ENCODE measurements around the gene ITGA5. TPM values are rescaled to one million over a fixed set of nuclear protein-coding genes. Genes with fewer than 3 reads are reported as not detected.

Gene ITGA5
- total RNA-seq, 2 donors from 2014 or later, result 7.8 to 120 TPM

GRCh38 chr12:54387114-54387467, 32.0 kb downstream of the ITGA5 start:
- TF ChIP-seq CTCF (IDR thresholded peaks at IDR 0.05), result no peak
- H3K9ac ChIP-seq (ENCODE audit: low read depth in 2 of 2, low read length in 2 of 2), result no peak overlapping the region
- no peak overlapping the region for H3K27ac ChIP-seq
- H3K27me3 ChIP-seq, result no peaks in the 10 kb centered on the region
- intact Hi-C loops (cut with DNase I), result no loop called here
- H3K9me3 ChIP-seq, result no peaks in the 10 kb centered on the region
- no peaks in the 10 kb centered on the region for H3K36me3 ChIP-seq
- no peaks in the 10 kb centered on the region for H3K4me1 ChIP-seq
- H3K4me3 ChIP-seq, result no peak overlapping the region
- no peak for DNase-seq

- Histone ChIP-seq H3K36me3 (no peaks in the 10 kb centered on the region), H3K9me3 (no peaks in the 10 kb centered on the region), H3K27ac (no peak overlapping the region), H3K4me1 (no peaks in the 10 kb centered on the region), H3K4me3 (no peak overlapping the region), H3K9ac (ENCODE audit: low read depth in 2 of 2, low read length in 2 of 2) (no peak overlapping the region), H3K27me3 (no peaks in the 10 kb centered on the region)
- no peak for TF ChIP-seq CTCF (IDR thresholded peaks at IDR 0.05)
- no peak for DNase-seq
- intact Hi-C loops (cut with DNase I), result no loop called here
Observed at GRCh38 chr12:54386403-54387113, 32.5 kb downstream of the ITGA5 start.

- no peak for TF ChIP-seq CTCF (IDR thresholded peaks at IDR 0.05)
- Histone ChIP-seq H3K4me1 (no peaks in the 10 kb centered on the region), H3K9me3 (no peaks in the 10 kb centered on the region), H3K27me3 (no peaks in the 10 kb centered on the region), H3K27ac (peak overlapping the region; percentile 49), H3K36me3 (no peaks in the 10 kb centered on the region), H3K9ac (ENCODE audit: low read depth in 2 of 2, low read length in 2 of 2) (peak overlapping the region in 1 of 2 donors; percentile 47), H3K4me3 (no peak overlapping the region)
- intact Hi-C loops (cut with DNase I), result no loop called here
- DNase-seq, result no peak
Observed at GRCh38 chr12:54385251-54385914, 33.7 kb downstream of the ITGA5 start.

- Histone ChIP-seq H3K27ac (peak within 1 kb of the TSS; percentile 49), H3K27me3 (no peaks in the 10 kb centered on the region), H3K4me1 (no peaks in the 10 kb centered on the region), H3K9me3 (no peaks in the 10 kb centered on the region), H3K9ac (ENCODE audit: low read depth in 2 of 2, low read length in 2 of 2) (peak within 1 kb of the TSS; percentile 24 to 47), H3K36me3 (no peaks in the 10 kb centered on the region), H3K4me3 (no peak within 1 kb of the TSS)
- TF ChIP-seq CTCF (IDR thresholded peaks at IDR 0.05), result no peak
- no peak for DNase-seq
- intact Hi-C loops (cut with DNase I), result no loop called here
Observed at GRCh38 chr12:54384591-54385041, 34.5 kb downstream of the ITGA5 start, which contains the start of gene ZNF385A. ZNF385A (minus strand) TSS chr12:54384733; CDS start chr12:54384514, 219 bp downstream.

- Histone ChIP-seq H3K4me1 (no peaks in the 10 kb centered on the region), H3K27ac (no peak overlapping the region), H3K9ac (ENCODE audit: low read depth in 2 of 2, low read length in 2 of 2) (peak overlapping the region in 1 of 2 donors; percentile 26), H3K27me3 (no peaks in the 10 kb centered on the region), H3K9me3 (no peaks in the 10 kb centered on the region), H3K4me3 (no peak overlapping the region), H3K36me3 (no peaks in the 10 kb centered on the region)
- TF ChIP-seq CTCF (IDR thresholded peaks at IDR 0.05), result no peak
- DNase-seq, result no peak
- intact Hi-C loops (cut with DNase I), result no loop called here
Observed at GRCh38 chr12:54383041-54383609, 35.9 kb downstream of the ITGA5 start.
